Natural killer cell (primary cell): ENCODE data around the gene VWA2. TPM values are rescaled to one million over a fixed set of nuclear protein-coding genes. Genes with fewer than 3 reads are reported as not detected.

Experiments
- ATAC-seq, 3 donors: fragments of 150-1000 bp in 2 of 3; fragments of 200-7000 bp in 1 of 3; cut with Tn5 transposase; 1 replicate in 1 of 3; 2 replicates in 2 of 3; pipeline ENCODE4 v1.10.0; 2021; ENCODE audit warnings: mild to moderate bottlenecking in 2 of 3, moderate library complexity in 2 of 3
- DNase-seq, 2 donors: peaks; one replicate each; pipeline versions ENCODE4 v3.0.0 to v3.0.0-alpha.2; 2013 to 2021; ENCODE audit warnings: mixed read lengths in 1 of 2
- H3K27ac ChIP-seq: one replicate; pipeline ENCODE4 v1.5.1; 2013; ENCODE audit warnings: mild to moderate bottlenecking, low read length
- H3K27me3 ChIP-seq: one replicate; pipeline ENCODE4 v1.6.1; 2013; ENCODE audit warnings: low read length; ENCODE audit not compliant: control insufficient read depth, insufficient read depth
- H3K36me3 ChIP-seq: one replicate; pipeline ENCODE4 v1.6.1; 2013; ENCODE audit warnings: low read length; ENCODE audit not compliant: control insufficient read depth, insufficient read depth
- H3K4me1 ChIP-seq: one replicate; pipeline ENCODE4 v1.6.1; 2013; ENCODE audit warnings: low read length; ENCODE audit not compliant: control insufficient read depth, insufficient read depth
- H3K4me3 ChIP-seq: one replicate; pipeline ENCODE4 v1.5.1; 2013; ENCODE audit warnings: low read length
- H3K9me3 ChIP-seq: one replicate; pipeline ENCODE4 v1.6.1; 2013; ENCODE audit warnings: low read length; ENCODE audit not compliant: control insufficient read depth, insufficient read depth
- H3K27ac Mint-ChIP-seq, 2 donors: one replicate each; pipeline ENCODE4 v1.8.0; 2022; ENCODE audit warnings: mild to moderate bottlenecking in 2 of 2, mixed read lengths in 2 of 2, moderate library complexity in 1 of 2
- H3K27me3 Mint-ChIP-seq, 2 donors: one replicate each; pipeline ENCODE4 v1.8.0; 2022; ENCODE audit warnings: low read depth in 2 of 2, mixed read lengths in 2 of 2
- H3K36me3 Mint-ChIP-seq: one replicate; pipeline ENCODE4 v1.8.0; 2022; ENCODE audit warnings: mixed read lengths
- H3K4me1 Mint-ChIP-seq, 2 donors: one replicate each; pipeline ENCODE4 v1.8.0; 2022; ENCODE audit warnings: mixed read lengths in 2 of 2
- H3K4me3 Mint-ChIP-seq: one replicate; pipeline ENCODE4 v1.8.0; 2022; ENCODE audit warnings: mild to moderate bottlenecking, moderate library complexity, mixed read lengths
- H3K9me3 Mint-ChIP-seq, 2 donors: one replicate each; pipeline ENCODE4 v1.8.0; 2022; ENCODE audit warnings: mixed read lengths in 2 of 2
- CTCF ChIP-seq: fragments of 200-600 bp; IDR thresholded peaks from one replicate; pipeline ENCODE4 v1.8.0; 2022; ENCODE audit warnings: antibody characterized with exemption
- WGBS: methylation state at CpG from one replicate; pipeline ENCODE4 v1.1.7; 2013; ENCODE audit warnings: missing lambda C conversion rate; ENCODE audit not compliant: insufficient coverage; 5-methylcytosine and 5-hydroxymethylcytosine counted together
- intact Hi-C: fragments of 100-400 bp; cut with micrococcal nuclease; formaldehyde crosslinking; loops from one replicate; pipeline ENCODE4 v1.14.2; 2022
- total RNA-seq, 4 donors: library from RNA; stranded (reverse); fragments of 120-200 nt in 1 of 4; gene quantifications; one replicate each; pipeline versions ENCODE4 v1.2.3 to v1.2.4, GENCODE V29; 2013 to 2022

VWA2 gene
- total RNA-seq, 3 donors from 2014 or later (not counting 1 experiment from before 2014, with no cell fraction given) = not detected

DNA sequence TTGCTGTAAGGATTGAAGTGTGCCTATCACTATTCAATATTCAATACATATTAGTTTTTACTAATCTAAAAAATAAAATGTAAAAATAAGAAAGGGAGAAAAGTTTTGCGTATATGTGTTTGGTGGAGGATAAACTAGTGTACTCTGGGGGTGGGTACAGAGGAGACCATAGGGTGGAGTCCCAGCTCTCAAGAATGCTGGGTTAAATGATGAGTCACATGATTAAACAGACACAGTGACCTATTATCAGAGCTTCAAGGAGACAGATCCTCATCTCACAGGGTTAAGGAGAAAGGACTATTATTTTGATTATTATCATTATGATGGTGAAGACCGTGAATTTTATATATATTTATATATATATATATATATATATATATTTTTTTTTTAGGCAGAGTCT is 87.7 kb downstream of the VWA2 start:
- no peak for ATAC-seq
- no peak overlapping the region for H3K4me3 ChIP-seq
- no peaks in the 10 kb centered on the region for H3K9me3 Mint-ChIP-seq
- H3K36me3 ChIP-seq = no peaks in the 10 kb centered on the region
- no peaks in the 10 kb centered on the region for H3K9me3 ChIP-seq
- H3K4me1 ChIP-seq = no peaks in the 10 kb centered on the region
- H3K27me3 Mint-ChIP-seq = peaks cover 7 to 9% of the 10 kb centered on the region in 2 donors
- no peak overlapping the region for H3K27ac Mint-ChIP-seq
- TF ChIP-seq CTCF = no peak
- no peaks in the 10 kb centered on the region for H3K36me3 Mint-ChIP-seq
- no peak overlapping the region for H3K27ac ChIP-seq
- H3K27me3 ChIP-seq = no peaks in the 10 kb centered on the region
- H3K4me3 Mint-ChIP-seq = no peak overlapping the region
- no peaks in the 10 kb centered on the region for H3K4me1 Mint-ChIP-seq
- intact Hi-C loops = no loop called here
- 91% methylated on average over 1 of the region's 2 CpGs for WGBS
- DNase-seq = no peak

GRCh38 chr10:114327537-114328440 is 88.7 kb downstream of the VWA2 start:
- WGBS = 88% methylated on average over 15 of the region's 15 CpGs
- Mint-ChIP-seq H3K36me3 (no peaks in the 10 kb centered on the region), H3K27ac (no peak overlapping the region), H3K27me3 (peaks cover 4 to 9% of the 10 kb centered on the region in 2 donors), H3K9me3 (no peaks in the 10 kb centered on the region), H3K4me3 (no peak overlapping the region), H3K4me1 (no peaks in the 10 kb centered on the region)
- no peaks in the 10 kb centered on the region for H3K27me3 ChIP-seq
- no peaks in the 10 kb centered on the region for H3K36me3 ChIP-seq
- ATAC-seq (no peak), DNase-seq (no peak)
- intact Hi-C loops = no loop called here
- H3K9me3 ChIP-seq = no peaks in the 10 kb centered on the region
- H3K4me1 ChIP-seq = no peaks in the 10 kb centered on the region
- no peak overlapping the region for H3K27ac ChIP-seq
- H3K4me3 ChIP-seq = no peak overlapping the region
- TF ChIP-seq CTCF = no peak

GRCh38 chr10:114328441-114328812 is 89.4 kb downstream of the VWA2 start:
- no peak for DNase-seq
- 91% methylated on average over 5 of the region's 6 CpGs for WGBS
- no peak for ATAC-seq
- H3K27ac Mint-ChIP-seq = no peak overlapping the region
- H3K4me3 Mint-ChIP-seq = no peak overlapping the region
- no peaks in the 10 kb centered on the region for H3K36me3 ChIP-seq
- peaks cover 0 to 9% of the 10 kb centered on the region in 2 donors for H3K27me3 Mint-ChIP-seq
- H3K27me3 ChIP-seq = no peaks in the 10 kb centered on the region
- no peaks in the 10 kb centered on the region for H3K9me3 Mint-ChIP-seq
- no peaks in the 10 kb centered on the region for H3K4me1 Mint-ChIP-seq
- no peaks in the 10 kb centered on the region for H3K9me3 ChIP-seq
- intact Hi-C loops = no loop called here
- no peak overlapping the region for H3K27ac ChIP-seq
- TF ChIP-seq CTCF = no peak
- H3K36me3 Mint-ChIP-seq = no peaks in the 10 kb centered on the region
- no peak overlapping the region for H3K4me3 ChIP-seq
- H3K4me1 ChIP-seq = no peaks in the 10 kb centered on the region
